UCSD-AML1 (cell line): ENCODE data around the gene CACNA1H.
"Not testable (repeated sequence)": the region's sequence is repeated elsewhere in the genome, so short reads cannot be mapped to it uniquely, and the experiment has no call there.

Experiments used
- DNase-seq: peaks from one replicate; lab custom pipeline; 2025; ENCODE audit not compliant: unreplicated experiment; lab: John Stamatoyannopoulos, UW

Gene CACNA1H

DNA sequence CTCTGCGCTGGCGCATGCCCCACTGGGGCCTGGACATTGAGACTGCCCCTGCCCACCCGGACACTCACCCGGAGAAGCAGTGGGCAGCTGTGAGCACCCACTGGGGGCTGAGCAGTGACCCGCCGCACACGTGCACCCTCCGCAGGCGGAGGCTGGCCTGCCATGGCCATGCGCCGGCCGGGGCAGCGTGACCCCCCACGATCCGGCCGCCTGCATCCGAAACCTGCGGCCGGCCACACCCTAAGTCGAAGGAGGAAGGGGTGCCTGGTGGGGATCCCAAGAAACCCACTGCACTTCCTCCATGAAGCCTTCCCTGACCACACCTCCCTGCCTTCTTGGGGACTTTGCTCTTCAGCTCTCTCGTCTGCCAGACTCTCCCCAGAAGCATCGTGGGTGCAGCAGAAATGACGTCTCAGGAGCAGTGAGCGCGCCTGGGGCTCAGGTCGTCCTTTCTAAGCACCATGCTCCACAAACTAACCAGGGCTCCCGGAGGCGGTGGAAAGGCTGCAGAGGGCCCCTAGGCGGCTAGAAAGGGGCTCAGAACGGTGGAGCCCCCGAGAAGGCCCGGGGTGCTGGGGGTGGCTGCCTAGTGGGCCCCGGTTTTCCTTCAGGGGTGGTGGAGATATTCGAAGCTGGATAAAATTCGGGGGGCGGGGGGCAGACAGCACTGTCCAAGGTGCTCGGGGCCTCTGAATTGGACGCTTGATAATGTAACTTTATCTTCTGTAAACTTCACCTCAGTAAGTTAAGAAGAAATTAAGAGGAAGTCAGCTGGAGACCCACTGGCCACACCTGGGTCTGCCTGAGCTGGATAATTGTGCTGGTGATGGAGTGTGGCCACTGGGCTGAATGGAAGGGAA, 70.7 kb downstream of the CACNA1H start:
- DNase-seq: no peak

DNA sequence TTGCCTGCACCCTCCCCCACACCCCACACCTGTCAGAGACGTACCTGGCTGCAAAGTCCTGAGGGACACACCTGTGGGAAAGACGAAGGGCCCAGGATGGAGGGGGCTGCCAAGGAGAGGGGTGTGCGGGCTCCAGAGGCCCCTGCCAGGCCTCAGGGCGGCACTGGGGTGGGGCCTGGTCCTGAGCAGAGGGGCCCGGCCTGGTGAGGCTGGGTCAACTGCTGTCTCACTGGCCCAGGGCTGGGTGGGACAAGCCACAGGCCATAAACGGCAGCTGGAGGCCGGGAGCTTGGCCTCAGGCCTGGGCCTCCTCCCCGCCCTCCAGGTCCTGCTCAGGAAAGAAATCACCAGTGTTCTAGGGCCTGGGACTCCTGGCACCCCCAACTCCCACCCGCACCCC, 71.7 kb downstream of the CACNA1H start:
- no peak for DNase-seq

DNA sequence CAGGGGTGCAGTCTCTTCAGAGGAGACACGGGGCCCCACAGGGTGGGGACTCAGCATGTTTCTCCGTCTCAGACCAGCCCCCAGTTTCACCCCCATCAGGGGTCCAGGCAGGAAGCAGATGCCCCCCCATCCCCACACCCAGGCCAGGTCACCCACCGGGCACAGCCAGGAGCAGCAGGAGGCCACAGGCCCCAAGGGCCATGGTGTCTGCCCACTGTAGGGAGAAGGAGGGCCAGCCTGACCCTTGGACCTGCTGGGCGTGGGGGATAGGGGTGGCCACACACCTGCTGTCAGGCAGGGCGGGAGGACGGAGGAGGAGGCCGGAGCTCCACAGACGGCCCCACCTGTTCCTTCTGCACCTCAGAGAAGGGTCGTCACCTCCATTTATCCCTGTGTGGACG, 72.1 kb downstream of the CACNA1H start, which contains the start of gene TPSG1:
TSS of gene TPSG1 (minus strand) at position 218 of the 401 bp plus-strand sequence. CDS start at position 202, 16 bp downstream.
- DNase-seq: no peak

DNA sequence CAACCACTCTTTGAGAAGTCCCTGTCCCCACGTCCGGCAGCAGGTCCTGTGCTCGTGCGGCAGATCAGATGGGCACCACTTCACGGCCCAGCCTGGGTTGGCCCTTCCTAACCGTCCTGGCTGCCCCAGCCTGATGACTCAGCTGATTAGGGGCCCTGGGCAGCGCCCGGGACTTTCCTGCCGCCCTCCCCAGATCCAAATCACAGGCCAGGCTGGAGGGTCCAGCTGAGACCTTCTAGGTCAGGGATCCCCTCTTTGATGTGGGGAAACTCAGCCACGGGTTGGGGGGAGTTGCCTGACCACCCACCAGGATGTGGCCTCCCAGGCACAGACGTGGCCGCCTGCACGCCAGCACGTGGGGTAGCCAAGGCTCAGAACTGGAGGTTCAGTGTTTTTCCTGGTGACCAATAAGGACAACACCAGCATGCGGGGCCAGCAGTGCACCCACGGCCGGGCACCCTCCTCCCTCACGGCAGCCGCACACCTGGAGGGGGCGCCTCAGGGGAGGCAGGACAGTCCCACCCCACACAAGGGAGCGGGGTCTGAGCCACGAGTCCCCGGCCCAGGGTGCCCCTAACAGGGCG, 72.9 kb downstream of the CACNA1H start:
- DNase-seq: not testable (repeated sequence)

DNA sequence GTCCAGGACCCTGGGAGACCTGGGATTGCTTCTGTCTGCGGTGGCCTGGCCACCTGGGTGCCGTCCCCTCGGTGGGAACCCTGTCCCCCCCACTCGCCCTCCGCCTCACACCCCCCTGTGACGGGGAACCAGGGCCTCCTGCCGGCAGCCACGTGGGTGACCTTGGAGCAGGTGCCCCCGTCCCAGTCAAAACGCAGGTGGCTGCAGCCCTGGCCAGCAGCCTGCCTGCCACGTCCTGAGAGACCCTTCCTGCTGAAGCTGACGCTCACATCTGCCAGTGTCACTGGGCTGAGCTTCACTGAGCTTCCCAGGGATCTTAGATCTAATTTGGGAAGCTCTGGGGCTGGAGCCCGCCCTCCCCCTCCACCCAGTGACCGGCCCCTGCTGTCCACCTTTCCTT, 73.8 kb downstream of the CACNA1H start:
- DNase-seq: not testable (repeated sequence)

DNA sequence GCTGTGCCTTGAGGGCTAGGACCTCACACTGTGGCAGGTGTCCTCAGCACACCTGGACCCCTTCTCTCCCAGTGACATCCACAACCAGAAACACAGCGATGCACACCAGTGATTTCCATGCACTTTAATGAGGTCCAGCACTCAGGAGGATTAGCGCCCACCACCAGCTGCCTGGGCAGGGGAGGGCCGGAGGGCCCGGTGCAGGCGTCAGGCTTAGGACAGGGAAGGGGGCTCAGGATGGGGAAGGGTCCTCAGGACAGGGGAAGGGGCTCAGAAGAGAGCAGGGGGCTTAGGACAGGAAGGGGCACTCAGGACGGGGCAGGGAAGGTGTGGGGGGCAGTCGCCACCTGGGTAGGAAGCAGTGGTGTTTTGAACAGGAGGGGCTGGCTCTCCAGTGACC, 75.3 kb downstream of the CACNA1H start:
- DNase-seq: not testable (repeated sequence)

DNA sequence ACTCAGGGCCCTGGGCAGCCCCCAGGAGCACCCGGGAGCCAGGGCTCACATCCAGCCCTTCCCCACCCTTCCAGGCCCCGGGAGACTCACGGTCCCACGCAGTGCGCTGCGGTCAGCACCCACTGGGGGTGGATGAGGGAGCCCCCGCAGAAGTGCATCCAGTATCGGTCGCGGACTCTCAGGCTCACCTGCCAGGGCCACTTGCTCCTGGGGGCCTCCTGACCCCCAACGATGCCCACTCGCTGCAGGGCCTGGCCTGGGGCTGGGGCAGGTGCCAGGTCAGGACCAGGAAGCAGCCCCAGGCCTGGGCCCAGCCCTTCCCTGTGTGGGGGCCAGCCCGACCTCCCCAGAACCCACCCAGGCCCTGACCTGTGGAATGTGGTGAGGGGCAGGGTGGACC, 76.6 kb downstream of the CACNA1H start:
- not testable (repeated sequence) for DNase-seq

DNA sequence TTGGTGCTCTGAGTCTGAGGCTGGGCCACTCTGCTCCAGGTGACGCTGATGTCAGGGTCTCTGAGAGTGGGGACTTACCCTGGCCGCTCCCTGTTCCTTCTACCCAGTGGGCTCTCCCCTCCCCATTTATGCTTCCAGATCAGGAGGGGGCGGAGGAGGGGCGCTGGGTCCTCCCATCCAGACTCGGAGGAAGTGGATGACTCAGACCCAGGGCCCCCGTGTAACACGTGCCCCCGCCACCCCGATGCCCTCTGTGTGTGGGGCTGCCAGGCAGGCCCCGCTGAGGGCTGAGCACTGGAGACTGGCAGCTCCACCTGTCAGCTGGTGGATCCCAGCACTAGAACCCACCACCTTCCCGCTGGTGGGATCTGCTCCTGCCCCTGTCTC, 77.2 kb downstream of the CACNA1H start, which contains the start of gene TPSB2:
TSS of gene TPSB2 (minus strand) at position 101 of the 387 bp plus-strand sequence. CDS start 233 bp downstream, outside the sequence.
- not testable (repeated sequence) for DNase-seq

DNA sequence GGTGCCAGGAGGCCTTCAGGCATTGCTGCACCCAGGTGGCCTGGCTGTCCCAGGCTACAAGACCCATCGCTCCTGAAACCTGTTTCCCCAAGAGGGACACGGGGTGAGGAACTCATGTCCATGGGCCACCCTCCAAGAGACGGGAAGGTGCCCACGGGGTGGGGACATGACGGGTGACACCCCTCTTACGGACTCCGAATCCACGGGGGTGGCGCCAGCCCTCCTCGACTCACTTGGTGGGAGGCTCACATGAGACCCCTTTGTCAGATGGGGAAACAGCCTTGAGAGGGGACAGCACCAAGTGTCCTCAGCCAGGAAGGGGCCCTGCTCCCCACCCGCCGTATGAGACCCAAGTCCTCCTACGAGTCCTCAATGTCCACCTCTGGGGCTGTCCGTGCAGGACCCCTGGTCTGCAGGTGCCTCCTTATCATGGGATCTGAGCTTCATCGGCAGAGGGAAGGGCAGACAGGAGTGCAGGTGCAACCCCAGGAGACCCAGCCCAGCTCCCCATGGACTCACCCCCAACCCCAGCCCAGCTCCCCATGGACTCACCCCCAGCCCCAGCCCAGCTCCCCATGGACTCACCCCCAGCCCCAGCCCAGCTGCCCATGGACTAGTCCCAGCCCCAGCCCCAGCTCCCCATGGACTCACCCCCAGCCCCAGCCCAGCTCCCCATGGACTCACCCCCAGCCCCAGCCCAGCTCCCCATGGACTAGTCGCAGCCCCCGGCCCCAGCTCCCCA, 77.7 kb downstream of the CACNA1H start:
- DNase-seq: not testable (repeated sequence)

DNA sequence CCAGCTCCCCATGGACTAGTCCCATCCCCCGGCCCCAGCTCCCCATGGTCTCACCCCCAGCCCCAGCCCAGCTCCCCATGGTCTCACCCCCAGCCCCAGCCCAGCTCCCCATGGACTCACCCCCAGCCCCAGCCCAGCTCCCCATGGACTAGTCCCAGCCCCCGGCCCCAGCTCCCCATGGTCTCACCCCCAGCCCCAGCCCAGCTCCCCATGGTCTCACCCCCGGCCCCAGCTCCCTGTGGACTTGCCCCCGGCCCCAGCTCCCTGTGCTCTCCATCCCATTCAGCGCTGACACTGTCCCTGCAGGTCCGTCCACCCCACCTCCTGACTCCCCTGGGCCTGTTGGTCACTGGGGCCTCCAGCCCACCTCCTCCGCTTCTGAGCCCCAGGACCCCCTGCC, 78.4 kb downstream of the CACNA1H start:
- not testable (repeated sequence) for DNase-seq

DNA sequence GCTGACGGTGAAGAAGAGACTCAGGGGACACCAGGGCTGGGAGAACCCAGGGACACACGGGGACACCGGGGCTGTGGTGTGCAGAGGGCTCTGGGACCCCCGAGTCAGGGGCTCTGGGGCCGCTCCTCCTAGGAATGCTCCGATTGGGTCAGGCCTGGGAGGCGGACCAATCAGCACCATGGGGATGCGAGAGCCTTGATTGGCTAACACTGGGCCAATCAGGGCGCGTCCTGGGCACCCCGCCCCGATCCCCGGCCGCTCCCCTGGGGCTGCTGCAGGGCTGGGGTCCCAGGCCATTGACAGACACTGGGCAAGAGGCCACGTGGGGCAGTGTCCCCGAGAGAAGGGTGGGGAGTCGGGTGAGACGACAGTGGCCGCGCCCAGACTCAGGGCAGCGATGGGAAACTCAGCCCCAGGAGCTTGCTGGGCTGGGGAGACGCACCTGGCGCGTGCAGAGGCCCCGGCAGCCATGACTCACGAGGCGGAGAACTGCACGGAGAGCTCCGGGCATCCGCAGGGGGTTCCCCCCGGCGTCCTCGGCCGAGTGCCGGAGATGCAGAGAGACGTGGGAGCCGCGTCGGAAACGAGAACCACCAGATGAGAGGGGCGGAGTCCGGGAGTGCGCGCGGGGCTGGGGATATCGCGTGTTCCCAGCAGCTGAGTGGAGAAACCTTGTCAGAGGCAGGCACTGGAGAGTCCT, 79.3 kb downstream of the CACNA1H start:
- not testable (repeated sequence) for DNase-seq

DNA sequence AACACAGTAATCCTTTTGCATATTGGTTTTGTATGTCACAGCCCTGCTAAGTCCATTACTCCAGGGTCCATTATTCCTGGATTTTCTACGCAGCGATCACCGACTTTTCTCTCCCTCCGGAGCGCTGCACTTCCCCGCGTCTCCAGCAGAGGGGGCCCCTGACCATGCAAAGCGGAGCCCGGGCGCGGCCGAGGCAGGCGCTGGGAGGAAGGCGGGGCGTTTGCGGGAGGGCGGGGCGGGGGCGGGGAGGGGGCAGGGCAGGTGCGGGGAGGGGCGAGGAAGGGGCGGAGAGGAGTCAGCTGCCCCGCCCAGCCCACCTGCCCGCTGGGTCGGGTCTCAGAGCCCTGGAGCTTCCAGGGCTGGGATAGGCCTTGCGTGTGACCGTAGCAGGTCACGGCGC, 83.8 kb downstream of the CACNA1H start:
- DNase-seq: not testable (repeated sequence)

DNA sequence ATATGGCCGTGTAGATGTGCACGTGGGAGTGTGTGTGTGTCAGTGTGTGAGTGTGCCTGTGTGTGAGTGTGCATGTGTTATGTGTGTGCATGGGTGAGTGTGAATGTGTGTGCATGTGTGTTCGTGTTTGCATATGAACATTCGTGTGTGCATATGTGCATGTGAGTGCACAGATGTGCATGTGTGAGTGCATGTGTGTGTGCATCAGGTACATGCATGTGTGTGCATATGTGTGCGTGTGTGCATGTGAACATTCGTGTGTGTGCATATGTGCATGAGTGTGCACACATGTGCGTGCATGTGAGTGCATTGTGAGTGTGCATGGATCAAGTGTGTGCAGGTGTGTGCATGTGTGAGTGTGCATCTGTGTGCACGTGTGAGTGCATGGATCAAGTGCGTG, 85.1 kb downstream of the CACNA1H start:
- DNase-seq: no peak

DNA sequence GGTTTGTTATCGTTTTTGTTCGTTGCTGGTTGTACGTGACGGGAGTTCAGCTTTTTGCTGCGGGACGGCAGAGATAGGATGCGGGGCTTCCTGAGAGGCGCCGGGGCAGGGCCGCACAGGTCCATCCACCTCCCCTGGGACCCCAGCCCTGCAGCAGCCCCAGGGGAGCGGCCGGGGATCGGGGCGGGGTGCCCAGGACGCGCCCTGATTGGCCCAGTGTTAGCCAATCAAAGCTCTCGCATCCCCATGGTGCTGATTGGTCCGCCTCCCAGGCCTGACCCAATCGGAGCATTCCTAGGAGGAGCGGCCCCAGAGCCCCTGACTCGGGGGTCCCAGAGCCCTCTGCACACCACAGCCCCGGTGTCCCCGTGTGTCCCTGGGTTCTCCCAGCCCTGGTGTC, 86.0 kb downstream of the CACNA1H start:
- not testable (repeated sequence) for DNase-seq

DNA sequence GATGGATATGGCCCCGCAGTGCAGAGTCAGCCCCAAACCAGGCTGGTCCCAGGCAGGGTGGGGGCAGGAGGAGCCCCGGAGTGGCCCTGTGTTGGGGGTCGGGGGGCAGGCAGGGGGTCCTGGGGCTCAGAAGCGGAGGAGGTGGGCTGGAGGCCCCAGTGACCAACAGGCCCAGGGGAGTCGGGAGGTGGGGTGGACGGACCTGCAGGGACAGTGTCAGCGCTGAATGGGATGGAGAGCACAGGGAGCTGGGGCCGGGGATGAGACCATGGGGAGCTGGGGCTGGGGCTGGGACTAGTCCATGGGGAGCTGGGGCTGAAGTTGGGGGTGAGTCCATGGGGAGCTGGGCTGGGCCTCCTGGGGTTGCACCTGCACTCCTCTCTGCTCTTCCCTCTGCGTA, 86.7 kb downstream of the CACNA1H start:
- DNase-seq: not testable (repeated sequence)

DNA sequence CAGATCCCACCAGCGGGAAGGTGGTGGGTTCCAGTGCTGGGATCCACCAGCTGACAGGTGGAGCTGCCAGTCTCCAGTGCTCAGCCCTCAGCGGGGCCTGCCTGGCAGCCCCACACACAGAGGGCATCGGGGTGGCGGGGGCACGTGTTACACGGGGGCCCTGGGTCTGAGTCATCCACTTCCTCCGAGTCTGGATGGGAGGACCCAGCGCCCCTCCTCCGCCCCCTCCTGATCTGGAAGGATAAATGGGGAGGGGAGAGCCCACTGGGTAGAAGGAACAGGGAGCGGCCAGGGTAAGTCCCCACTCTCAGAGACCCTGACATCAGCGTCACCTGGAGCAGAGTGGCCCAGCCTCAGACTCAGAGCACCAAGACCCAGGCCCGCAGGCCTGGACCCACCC, 87.5 kb downstream of the CACNA1H start, which contains the start of gene TPSAB1:
TSS of gene TPSAB1 (plus strand) at position 270 of the 400 bp plus-strand sequence. CDS start 234 bp downstream, outside the sequence.
- DNase-seq: not testable (repeated sequence)

DNA sequence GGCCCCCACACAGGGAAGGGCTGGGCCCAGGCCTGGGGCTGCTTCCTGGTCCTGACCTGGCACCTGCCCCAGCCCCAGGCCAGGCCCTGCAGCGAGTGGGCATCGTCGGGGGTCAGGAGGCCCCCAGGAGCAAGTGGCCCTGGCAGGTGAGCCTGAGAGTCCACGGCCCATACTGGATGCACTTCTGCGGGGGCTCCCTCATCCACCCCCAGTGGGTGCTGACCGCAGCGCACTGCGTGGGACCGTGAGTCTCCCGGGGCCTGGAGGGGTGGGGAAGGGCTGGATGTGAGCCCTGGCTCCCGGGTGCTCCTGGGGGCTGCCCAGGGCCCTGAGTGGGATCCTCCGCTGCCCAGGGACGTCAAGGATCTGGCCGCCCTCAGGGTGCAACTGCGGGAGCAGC, 88.2 kb downstream of the CACNA1H start:
- DNase-seq: not testable (repeated sequence)

DNA sequence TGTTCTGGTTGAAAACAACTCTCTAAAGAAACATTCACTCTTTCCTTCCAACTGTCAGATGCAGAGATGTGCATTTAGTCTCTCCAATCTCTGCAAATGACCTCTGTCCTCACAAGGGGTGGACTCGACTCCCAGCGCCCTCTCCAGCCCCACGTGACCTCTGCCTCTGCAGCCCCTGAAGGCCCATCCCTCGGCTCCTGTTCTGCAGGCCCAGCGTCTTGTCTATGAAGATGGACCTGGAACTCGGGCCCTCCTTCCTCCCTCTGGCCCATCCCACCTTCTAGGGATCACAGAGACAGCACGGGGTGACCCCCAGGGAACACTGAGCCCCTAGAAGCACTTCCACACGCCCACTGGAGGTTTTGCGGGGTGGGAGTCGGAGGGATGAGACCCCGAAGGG, 90.5 kb downstream of the CACNA1H start:
- not testable (repeated sequence) for DNase-seq

DNA sequence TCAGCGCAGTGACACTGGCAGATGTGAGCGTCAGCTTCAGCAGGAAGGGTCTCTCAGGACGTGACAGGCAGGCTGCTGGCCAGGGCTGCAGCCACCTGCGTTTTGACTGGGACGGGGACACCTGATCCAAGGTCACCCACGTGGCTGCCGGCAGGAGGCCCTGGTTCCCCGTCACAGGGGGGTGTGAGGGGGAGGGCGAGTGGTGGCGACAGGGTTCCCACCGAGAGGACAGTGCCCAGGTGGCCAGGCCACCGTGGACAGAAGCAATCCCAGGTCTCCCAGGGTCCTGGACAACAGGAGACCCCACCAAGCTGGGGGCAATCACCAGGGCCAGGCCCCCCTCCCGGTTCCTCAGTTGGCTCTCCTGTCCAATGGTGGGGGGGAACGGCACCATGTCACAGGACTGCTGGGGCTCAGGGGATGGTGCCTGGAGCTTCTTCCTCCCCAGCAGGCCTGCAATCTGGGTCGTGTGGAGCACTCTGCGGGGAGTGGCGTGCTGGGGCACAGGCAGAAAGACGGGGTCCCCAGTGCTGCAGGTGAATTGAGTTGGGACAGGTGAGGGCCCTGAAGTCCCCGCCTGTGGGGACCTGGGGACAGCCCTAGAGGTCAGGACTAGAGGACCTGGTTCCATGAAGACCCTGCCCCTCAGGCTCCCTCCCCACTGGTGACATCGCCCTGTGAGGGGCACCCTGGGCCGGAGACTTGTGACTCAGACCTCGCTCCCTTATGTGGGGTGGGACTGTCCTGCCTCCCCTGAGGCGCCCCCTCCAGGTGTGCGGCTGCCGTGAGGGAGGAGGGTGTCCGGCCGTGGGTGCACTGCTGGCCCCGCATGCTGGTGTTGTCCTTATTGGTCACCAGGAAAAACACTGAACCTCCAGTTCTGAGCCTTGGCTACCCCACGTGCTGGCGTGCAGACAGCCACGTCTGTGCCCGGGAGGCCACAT, 91.3 kb downstream of the CACNA1H start:
- DNase-seq: not testable (repeated sequence)

DNA sequence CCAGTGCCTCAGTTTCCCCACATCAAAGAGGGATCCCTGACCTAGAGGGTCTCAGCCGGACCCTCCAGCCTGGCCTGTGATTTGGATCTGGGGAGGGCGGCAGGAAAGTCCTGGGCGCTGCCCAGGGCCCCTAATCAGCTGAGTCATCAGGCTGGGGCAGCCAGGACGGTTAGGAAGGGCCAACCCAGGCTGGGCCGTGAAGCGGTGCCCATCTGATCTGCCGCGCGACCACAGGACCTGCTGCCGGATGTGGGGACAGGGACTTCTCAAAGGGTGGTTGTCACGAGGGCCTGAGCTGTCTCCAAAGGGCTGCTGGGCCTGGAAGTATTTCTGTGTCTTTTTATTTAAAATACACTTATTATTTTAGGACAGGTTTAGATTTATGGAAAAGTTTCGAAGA, 92.0 kb downstream of the CACNA1H start:
- DNase-seq: peak; percentile 81
